ENCODE results near the gene ARHGAP10. TPM values are rescaled to one million over a fixed set of nuclear protein-coding genes. Genes with fewer than 3 reads are reported as not detected.

The ARHGAP10 gene
- total RNA-seq, 3 donors from 2014 or later (not counting 1 experiment from before 2014, with no cell fraction given): 13.9 to 28.7 (median 23.2) TPM

DNA sequence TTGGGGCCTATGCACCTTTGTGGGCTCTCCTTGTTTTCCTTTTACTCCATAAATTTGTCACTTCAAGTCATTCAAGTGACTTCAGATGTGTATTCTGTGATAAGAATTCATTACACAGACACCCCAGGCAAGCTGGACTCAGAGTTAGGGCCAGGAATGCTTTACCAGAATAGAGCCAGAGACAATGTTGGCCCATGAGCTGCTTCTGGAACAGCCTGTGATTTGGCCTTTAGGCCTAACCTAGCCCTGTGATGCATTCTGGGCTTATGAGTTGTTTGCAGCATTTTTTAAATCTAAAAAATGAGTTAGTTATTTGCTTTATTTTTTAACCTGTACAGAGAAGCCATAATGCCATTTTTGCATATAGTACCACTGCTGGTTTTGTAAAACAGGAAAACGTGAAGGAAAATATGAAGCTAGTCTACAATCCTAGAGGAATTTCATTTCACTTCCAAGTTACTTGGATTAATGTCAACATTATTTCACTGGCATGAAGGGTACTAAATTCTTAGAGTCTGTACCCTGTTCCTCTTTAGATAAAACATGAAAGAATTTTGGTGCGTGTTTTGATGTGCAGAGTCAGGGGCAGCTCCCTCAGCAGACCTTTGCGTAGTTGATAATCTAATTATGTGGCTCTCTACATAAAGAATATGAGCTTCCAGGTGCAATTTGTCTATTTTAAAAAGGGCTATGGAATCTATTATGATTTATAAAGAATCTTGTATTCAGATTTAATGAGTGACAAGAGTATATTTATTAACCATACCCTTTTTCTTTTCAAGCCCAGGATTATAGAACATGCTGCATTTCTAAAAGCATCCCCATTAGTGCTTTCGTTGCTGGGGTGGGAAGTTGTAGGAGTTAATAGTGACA lies 84.7 kb downstream of the ARHGAP10 start:
- H3K27me3 Mint-ChIP-seq (ENCODE audit: low read depth in 2 of 2): no peaks in the 10 kb centered on the region
- Histone ChIP-seq H3K4me1 (ENCODE audit: control insufficient read depth, insufficient read depth, low read length) (peaks cover 17% of the 10 kb centered on the region), H3K4me3 (ENCODE audit: low read length) (no peak overlapping the region), H3K27ac (ENCODE audit: low read length) (no peak overlapping the region), H3K27me3 (ENCODE audit: control insufficient read depth, insufficient read depth, low read length) (no peaks in the 10 kb centered on the region), H3K36me3 (ENCODE audit: control insufficient read depth, insufficient read depth, low read length) (no peaks in the 10 kb centered on the region), H3K9me3 (ENCODE audit: control insufficient read depth, insufficient read depth, low read length) (no peaks in the 10 kb centered on the region)
- peak overlapping the region; percentile 40 for H3K4me3 Mint-ChIP-seq
- no peaks in the 10 kb centered on the region for H3K36me3 Mint-ChIP-seq
- DNase-seq: no peak
- ATAC-seq: no peak
- intact Hi-C loops (cut with micrococcal nuclease): loop anchor here (2.0 kb wide), 1 partner anchor 16 kb away; no protein-coding TSS in a partner anchor
- 97% methylated on average over 3 of the region's 4 CpGs for WGBS (ENCODE audit: insufficient coverage)
- no peaks in the 10 kb centered on the region for H3K9me3 Mint-ChIP-seq
- peaks cover 42 to 54% of the 10 kb centered on the region in 2 donors for H3K4me1 Mint-ChIP-seq
- H3K27ac Mint-ChIP-seq: peak overlapping the region; percentile 56 to 81
- TF ChIP-seq, protein P1, sequence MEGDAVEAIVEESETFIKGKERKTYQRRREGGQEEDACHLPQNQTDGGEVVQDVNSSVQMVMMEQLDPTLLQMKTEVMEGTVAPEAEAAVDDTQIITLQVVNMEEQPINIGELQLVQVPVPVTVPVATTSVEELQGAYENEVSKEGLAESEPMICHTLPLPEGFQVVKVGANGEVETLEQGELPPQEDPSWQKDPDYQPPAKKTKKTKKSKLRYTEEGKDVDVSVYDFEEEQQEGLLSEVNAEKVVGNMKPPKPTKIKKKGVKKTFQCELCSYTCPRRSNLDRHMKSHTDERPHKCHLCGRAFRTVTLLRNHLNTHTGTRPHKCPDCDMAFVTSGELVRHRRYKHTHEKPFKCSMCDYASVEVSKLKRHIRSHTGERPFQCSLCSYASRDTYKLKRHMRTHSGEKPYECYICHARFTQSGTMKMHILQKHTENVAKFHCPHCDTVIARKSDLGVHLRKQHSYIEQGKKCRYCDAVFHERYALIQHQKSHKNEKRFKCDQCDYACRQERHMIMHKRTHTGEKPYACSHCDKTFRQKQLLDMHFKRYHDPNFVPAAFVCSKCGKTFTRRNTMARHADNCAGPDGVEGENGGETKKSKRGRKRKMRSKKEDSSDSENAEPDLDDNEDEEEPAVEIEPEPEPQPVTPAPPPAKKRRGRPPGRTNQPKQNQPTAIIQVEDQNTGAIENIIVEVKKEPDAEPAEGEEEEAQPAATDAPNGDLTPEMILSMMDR (IDR thresholded peaks at IDR 0.05): no peak

DNA sequence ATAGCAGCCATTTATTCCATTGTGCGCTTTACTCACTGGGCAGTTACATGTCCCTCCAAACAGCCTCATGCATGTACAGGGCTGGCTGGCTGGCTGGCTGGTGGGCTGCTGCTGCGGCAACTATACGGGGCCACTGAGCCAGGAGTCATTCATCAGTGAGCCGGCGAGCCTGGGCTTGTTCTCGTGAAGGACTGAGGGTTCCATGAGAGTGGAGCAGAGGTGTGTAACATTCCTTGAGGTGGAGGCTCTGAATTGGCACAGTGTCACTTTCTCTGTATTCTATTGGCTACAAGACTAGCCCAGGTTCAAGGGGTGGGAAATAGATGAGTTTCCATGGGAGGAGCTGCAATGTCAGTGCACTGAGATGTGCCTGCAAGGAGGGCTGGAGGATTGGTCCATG lies 89.1 kb downstream of the ARHGAP10 start:
- Mint-ChIP-seq H3K27me3 (ENCODE audit: low read depth in 2 of 2) (no peaks in the 10 kb centered on the region), H3K4me1 (peaks cover 56 to 62% of the 10 kb centered on the region in 2 donors), H3K27ac (peak overlapping the region; percentile 12 to 73), H3K4me3 (no peak overlapping the region), H3K36me3 (no peaks in the 10 kb centered on the region), H3K9me3 (no peaks in the 10 kb centered on the region)
- H3K27me3 ChIP-seq (ENCODE audit: control insufficient read depth, insufficient read depth, low read length): no peaks in the 10 kb centered on the region
- H3K4me3 ChIP-seq (ENCODE audit: low read length): no peak overlapping the region
- TF ChIP-seq, protein P1 (IDR thresholded peaks at IDR 0.05): no peak
- H3K9me3 ChIP-seq (ENCODE audit: control insufficient read depth, insufficient read depth, low read length): no peaks in the 10 kb centered on the region
- ATAC-seq (no peak), DNase-seq (no peak)
- H3K36me3 ChIP-seq (ENCODE audit: control insufficient read depth, insufficient read depth, low read length): no peaks in the 10 kb centered on the region
- 98% methylated on average over 6 of the region's 6 CpGs for WGBS (ENCODE audit: insufficient coverage)
- intact Hi-C loops (cut with micrococcal nuclease): no loop called here
- no peak overlapping the region for H3K27ac ChIP-seq (ENCODE audit: low read length)
- peaks cover 11% of the 10 kb centered on the region for H3K4me1 ChIP-seq (ENCODE audit: control insufficient read depth, insufficient read depth, low read length)

DNA sequence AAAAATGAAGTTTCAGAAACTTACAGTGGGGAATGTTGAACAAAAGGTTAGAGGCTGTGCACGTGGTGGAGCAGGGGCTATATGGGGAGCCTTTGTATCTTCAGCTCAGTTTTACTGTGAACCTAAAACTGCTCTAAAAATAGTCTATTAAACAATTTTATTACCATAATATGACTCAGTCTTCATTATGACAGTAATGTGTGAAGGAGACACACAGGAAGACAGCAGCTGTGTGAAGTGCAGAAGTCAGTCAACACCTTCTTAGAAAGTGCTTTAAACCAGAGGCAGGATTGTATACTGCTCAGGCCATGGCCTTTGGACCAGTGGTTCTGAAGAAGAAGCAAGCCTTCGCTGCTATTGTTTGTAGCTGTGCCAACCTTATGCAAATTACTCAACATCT lies 89.7 kb downstream of the ARHGAP10 start:
- Mint-ChIP-seq H3K4me1 (peaks cover 56 to 62% of the 10 kb centered on the region in 2 donors), H3K27ac (peak overlapping the region; percentile 12 to 73), H3K36me3 (no peaks in the 10 kb centered on the region), H3K9me3 (no peaks in the 10 kb centered on the region), H3K4me3 (no peak overlapping the region), H3K27me3 (ENCODE audit: low read depth in 2 of 2) (no peaks in the 10 kb centered on the region)
- H3K36me3 ChIP-seq (ENCODE audit: control insufficient read depth, insufficient read depth, low read length): no peaks in the 10 kb centered on the region
- H3K9me3 ChIP-seq (ENCODE audit: control insufficient read depth, insufficient read depth, low read length): no peaks in the 10 kb centered on the region
- TF ChIP-seq, protein P1 (IDR thresholded peaks at IDR 0.05): no peak
- DNase-seq (no peak), ATAC-seq (peak; percentile 87 to 94 (median 88))
- H3K27me3 ChIP-seq (ENCODE audit: control insufficient read depth, insufficient read depth, low read length): no peaks in the 10 kb centered on the region
- 58% methylated on average over 2 of the region's 2 CpGs for WGBS (ENCODE audit: insufficient coverage)
- intact Hi-C loops (cut with micrococcal nuclease): no loop called here
- H3K4me1 ChIP-seq (ENCODE audit: control insufficient read depth, insufficient read depth, low read length): peaks cover 7% of the 10 kb centered on the region
- H3K4me3 ChIP-seq (ENCODE audit: low read length): no peak overlapping the region
- H3K27ac ChIP-seq (ENCODE audit: low read length): no peak overlapping the region
